ENCODE data around the gene MAPK8IP2.

Gene MAPK8IP2

DNA sequence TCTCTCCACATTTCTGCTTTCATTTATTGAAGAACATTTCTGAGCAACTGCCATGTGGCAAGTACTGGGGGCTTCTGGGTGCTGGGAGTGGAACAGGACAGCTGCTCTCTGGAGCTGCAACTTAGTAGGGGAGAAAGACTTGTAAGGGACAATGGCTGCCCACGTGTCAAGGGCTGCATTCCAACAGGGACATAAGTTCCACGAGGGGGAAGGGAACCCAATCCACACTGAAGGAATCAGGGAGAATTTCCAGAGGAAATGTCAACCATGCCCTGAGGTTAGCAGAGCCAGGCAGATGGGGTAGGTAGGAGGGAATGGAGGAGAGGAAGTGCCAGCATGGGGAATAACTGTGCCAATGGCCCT is 1.7 kb downstream of the MAPK8IP2 start:
- Histone ChIP-seq H3K9me3 (ENCODE audit: control insufficient read depth, insufficient read depth, low read depth, low read length) (no peaks in the 10 kb centered on the region), H3K4me1 (ENCODE audit: control insufficient read depth, insufficient read depth, low read length) (0 out of 2 replicates have a peak, but pooled peaks cover 3% of the 10 kb centered on the region), H3K4me3 (ENCODE audit: low read depth, low read length) (no peak overlapping the region), H3K36me3 (ENCODE audit: control insufficient read depth in 2 of 2, insufficient read depth in 1 of 2, low read length in 2 of 2) (peaks cover 0 to 51% of the 10 kb centered on the region in 2 experiments; a peak in 1 of 3 replicates), H3K27ac (ENCODE audit: extremely low read depth, low read depth, low read length) (no peak overlapping the region)
- TF ChIP-seq ZNF701 (tag by site-specific recombination; IDR thresholded peaks at IDR 0.05) (no peak), ZNF24 (tag by site-specific recombination; IDR thresholded peaks at IDR 0.05) (no peak), YY2 (tag by site-specific recombination; IDR thresholded peaks at IDR 0.05) (no peak), ZNF48 (tag by site-specific recombination; IDR thresholded peaks at IDR 0.05) (no peak), ZNF792 (tag by site-specific recombination; IDR thresholded peaks at IDR 0.05) (no peak), ZSCAN23 (tag by site-specific recombination; IDR thresholded peaks at IDR 0.05) (no peak), ZNF184 (tag by site-specific recombination; IDR thresholded peaks at IDR 0.05) (no peak), ZNF76 (tag by site-specific recombination; IDR thresholded peaks at IDR 0.05; ENCODE audit: borderline replicate concordance, low read depth) (no peak), ZNF510 (tag by site-specific recombination; IDR thresholded peaks at IDR 0.05; ENCODE audit: insufficient replicate concordance) (no peak), ZNF660 (tag by site-specific recombination; IDR thresholded peaks at IDR 0.05) (no peak), KLF1 (tag by site-specific recombination; IDR thresholded peaks at IDR 0.05) (no peak), OVOL3 (tag by site-specific recombination; IDR thresholded peaks at IDR 0.05) (no peak), ZNF174 (tag by site-specific recombination; IDR thresholded peaks at IDR 0.05) (no peak), ZNF112 (tag by site-specific recombination; IDR thresholded peaks at IDR 0.05) (no peak)
- TF ChIP-seq, protein P1, sequence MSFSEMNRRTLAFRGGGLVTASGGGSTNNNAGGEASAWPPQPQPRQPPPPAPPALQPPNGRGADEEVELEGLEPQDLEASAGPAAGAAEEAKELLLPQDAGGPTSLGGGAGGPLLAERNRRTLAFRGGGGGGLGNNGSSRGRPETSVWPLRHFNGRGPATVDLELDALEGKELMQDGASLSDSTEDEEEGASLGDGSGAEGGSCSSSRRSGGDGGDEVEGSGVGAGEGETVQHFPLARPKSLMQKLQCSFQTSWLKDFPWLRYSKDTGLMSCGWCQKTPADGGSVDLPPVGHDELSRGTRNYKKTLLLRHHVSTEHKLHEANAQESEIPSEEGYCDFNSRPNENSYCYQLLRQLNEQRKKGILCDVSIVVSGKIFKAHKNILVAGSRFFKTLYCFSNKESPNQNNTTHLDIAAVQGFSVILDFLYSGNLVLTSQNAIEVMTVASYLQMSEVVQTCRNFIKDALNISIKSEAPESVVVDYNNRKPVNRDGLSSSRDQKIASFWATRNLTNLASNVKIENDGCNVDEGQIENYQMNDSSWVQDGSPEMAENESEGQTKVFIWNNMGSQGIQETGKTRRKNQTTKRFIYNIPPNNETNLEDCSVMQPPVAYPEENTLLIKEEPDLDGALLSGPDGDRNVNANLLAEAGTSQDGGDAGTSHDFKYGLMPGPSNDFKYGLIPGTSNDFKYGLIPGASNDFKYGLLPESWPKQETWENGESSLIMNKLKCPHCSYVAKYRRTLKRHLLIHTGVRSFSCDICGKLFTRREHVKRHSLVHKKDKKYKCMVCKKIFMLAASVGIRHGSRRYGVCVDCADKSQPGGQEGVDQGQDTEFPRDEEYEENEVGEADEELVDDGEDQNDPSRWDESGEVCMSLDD (tag by site-specific recombination; IDR thresholded peaks at IDR 0.05): no peak
- TF ChIP-seq, protein P2, sequence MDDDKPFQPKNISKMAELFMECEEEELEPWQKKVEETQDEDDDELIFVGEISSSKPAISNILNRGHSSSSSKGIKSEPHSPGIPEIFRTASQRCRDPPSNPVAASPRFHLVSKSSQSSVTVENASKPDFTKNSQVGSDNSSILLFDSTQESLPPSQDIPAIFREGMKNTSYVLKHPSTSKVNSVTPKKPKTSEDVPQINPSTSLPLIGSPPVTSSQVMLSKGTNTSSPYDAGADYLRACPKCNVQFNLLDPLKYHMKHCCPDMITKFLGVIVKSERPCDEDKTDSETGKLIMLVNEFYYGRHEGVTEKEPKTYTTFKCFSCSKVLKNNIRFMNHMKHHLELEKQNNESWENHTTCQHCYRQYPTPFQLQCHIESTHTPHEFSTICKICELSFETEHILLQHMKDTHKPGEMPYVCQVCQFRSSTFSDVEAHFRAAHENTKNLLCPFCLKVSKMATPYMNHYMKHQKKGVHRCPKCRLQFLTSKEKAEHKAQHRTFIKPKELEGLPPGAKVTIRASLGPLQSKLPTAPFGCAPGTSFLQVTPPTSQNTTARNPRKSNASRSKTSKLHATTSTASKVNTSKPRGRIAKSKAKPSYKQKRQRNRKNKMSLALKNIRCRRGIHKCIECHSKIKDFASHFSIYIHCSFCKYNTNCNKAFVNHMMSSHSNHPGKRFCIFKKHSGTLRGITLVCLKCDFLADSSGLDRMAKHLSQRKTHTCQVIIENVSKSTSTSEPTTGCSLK (tag by site-specific recombination; IDR thresholded peaks at IDR 0.05): no peak
- TF ChIP-seq, protein P3, sequence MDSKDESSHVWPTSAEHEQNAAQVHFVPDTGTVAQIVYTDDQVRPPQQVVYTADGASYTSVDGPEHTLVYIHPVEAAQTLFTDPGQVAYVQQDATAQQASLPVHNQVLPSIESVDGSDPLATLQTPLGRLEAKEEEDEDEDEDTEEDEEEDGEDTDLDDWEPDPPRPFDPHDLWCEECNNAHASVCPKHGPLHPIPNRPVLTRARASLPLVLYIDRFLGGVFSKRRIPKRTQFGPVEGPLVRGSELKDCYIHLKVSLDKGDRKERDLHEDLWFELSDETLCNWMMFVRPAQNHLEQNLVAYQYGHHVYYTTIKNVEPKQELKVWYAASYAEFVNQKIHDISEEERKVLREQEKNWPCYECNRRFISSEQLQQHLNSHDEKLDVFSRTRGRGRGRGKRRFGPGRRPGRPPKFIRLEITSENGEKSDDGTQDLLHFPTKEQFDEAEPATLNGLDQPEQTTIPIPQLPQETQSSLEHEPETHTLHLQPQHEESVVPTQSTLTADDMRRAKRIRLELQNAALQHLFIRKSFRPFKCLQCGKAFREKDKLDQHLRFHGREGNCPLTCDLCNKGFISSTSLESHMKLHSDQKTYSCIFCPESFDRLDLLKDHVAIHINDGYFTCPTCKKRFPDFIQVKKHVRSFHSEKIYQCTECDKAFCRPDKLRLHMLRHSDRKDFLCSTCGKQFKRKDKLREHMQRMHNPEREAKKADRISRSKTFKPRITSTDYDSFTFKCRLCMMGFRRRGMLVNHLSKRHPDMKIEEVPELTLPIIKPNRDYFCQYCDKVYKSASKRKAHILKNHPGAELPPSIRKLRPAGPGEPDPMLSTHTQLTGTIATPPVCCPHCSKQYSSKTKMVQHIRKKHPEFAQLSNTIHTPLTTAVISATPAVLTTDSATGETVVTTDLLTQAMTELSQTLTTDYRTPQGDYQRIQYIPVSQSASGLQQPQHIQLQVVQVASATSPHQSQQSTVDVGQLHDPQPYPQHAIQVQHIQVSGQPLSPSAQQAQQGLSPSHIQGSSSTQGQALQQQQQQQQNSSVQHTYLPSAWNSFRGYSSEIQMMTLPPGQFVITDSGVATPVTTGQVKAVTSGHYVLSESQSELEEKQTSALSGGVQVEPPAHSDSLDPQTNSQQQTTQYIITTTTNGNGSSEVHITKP (tag by site-specific recombination; IDR thresholded peaks at IDR 0.05): no peak
- TF ChIP-seq, protein P4, sequence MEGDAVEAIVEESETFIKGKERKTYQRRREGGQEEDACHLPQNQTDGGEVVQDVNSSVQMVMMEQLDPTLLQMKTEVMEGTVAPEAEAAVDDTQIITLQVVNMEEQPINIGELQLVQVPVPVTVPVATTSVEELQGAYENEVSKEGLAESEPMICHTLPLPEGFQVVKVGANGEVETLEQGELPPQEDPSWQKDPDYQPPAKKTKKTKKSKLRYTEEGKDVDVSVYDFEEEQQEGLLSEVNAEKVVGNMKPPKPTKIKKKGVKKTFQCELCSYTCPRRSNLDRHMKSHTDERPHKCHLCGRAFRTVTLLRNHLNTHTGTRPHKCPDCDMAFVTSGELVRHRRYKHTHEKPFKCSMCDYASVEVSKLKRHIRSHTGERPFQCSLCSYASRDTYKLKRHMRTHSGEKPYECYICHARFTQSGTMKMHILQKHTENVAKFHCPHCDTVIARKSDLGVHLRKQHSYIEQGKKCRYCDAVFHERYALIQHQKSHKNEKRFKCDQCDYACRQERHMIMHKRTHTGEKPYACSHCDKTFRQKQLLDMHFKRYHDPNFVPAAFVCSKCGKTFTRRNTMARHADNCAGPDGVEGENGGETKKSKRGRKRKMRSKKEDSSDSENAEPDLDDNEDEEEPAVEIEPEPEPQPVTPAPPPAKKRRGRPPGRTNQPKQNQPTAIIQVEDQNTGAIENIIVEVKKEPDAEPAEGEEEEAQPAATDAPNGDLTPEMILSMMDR (tag by site-specific recombination; IDR thresholded peaks at IDR 0.05): no peak
- POLR2A ChIA-PET: interaction anchor here (1.5 kb wide), 1 partner anchor 11 kb away, joined by 6 read pairs; no protein-coding TSS in a partner anchor
- CTCF ChIA-PET: interaction anchor here (0.6 to 1.2 kb wide), 4 partner anchors 12 to 359 kb away, joined by 3 to 7 read pairs (median 6); partner anchors contain the start of gene SYCE3
